Suprapubic skin (tissue), 3 donors: ENCODE data around the gene DAZ1.
"Not testable (repeated sequence)": the region's sequence is repeated elsewhere in the genome, so short reads cannot be mapped to it uniquely, and the experiment has no call there.

Experiments
- CTCF ChIP-seq, 2 donors: fragments of 200-600 bp in 1 of 2; fragments of 450-650 bp in 1 of 2; sonication (generic) in 1 of 2; IDR thresholded peaks; one replicate each; pipeline ENCODE4 v1.5.1; 2016 to 2019; ENCODE audit warnings: antibody characterized with exemption in 2 of 2, mild to moderate bottlenecking in 1 of 2, moderate library complexity in 1 of 2
- EP300 ChIP-seq: sonication (generic); formaldehyde crosslinking; IDR thresholded peaks from one replicate; pipeline ENCODE4 v1.6.1; 2017; ENCODE audit warnings: antibody characterized with exemption
- POLR2A ChIP-seq, 2 donors: fragments of 450-650 bp; IDR thresholded peaks; one replicate each; pipeline ENCODE4 v1.6.1; 2017; ENCODE audit warnings: antibody characterized with exemption in 2 of 2, mild to moderate bottlenecking in 2 of 2, moderate library complexity in 2 of 2

GRCh38 chrY:23219233-23219632 lies 20.4 kb upstream of the DAZ1 start, which contains the start of gene DAZ2:
- not testable (repeated sequence) for TF ChIP-seq CTCF (IDR thresholded peaks at IDR 0.05); EP300; POLR2A (IDR thresholded peaks at IDR 0.05)
